ENCODE data around the gene NID2.
A peak's percentile ranks its signal among the peaks of the same experiment; 100 is the strongest.

Gene NID2

GRCh38 chr14:52003324-52003723 is 65.5 kb downstream of the NID2 start:
- DNase-seq (ENCODE audit: low read depth in 2 of 2) = no peak

DNA sequence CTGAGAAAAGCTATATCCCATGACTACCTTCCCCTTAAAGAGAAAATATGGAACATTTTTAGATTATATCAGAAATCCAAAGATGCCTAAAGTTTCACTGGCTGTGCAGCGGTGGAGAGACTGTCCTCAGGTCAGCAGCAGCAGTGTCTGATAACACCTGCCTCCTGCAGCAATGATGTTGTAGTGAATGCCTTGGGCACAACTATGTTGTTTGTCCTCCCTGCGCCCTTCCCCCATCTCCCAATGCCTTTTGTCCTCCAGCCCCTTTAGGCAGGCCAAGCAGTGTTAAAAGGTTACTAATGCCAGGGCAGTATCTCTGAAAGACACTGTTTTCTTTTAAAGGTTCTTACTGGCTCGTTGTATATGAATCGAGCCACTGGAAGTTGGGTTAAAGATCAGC is 66.3 kb downstream of the NID2 start:
- DNase-seq (ENCODE audit: low read depth in 2 of 2) = no peak

DNA sequence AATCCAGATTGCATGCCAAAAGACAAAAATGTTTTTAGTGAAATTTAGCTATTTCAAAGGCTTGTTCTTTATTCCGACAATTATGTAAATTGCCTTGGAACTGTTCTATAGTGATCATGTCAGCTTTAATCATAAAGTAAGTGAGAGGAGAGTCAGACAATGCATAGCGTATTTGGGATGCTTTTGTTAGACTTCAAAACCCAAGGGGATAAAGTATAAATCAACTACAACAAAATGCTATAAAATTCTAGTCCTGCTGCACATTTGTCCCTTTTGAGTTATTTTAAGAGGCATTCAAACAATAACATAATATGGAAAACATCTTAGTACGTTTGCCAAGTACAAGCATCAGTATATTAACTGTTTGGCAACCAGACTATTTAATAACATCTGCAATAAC is 68.2 kb downstream of the NID2 start:
- no peak for DNase-seq (ENCODE audit: low read depth in 2 of 2)

DNA sequence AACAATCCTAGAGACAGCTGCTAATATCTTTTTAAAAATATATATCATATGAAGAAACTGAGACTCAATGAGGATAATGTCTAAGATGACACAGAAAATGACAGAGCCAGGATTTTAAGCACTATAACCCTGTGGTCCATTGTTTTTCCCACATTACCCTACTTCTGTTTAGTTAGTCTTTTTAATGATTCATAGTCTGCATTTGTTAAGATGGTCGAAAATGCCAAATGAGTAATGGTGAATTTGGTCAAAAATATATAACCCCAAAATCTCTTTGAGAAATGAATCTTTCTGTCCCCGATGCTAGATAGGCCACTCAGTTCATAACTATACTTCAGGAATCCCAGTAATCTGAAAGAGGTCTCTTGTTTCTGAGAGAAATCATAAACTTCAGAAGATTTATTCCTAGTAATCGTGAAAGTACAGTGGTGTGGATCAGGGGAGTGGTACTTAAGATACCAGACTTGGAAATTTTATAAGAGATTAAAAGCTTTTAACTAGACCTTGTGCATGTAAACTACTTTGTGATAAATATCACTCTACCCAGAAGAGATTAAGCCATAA is 68.8 kb downstream of the NID2 start:
- no peak for DNase-seq (ENCODE audit: low read depth in 2 of 2)

GRCh38 chr14:51999084-51999483 is 69.8 kb downstream of the NID2 start:
- DNase-seq (ENCODE audit: low read depth in 2 of 2) = no peak

DNA sequence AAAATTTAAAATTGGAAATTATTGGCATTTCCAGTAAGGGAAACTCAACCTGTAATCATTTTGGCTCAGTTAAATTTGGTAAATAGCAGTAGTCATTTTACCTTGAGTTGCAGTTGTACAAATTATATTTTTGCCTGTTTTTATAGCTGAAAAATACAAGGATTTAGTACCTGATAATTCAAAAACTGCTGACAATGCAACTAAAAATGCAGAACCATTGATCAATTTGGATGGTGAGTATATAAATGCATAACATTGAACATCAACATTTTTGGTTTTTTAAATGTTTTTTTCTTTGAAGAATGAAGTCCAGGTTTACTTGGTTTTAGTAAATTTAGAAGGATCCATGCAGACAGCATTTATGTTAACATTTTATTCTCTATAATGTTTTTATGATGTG is 70.5 kb downstream of the NID2 start:
- no peak for DNase-seq (ENCODE audit: low read depth in 2 of 2)

DNA sequence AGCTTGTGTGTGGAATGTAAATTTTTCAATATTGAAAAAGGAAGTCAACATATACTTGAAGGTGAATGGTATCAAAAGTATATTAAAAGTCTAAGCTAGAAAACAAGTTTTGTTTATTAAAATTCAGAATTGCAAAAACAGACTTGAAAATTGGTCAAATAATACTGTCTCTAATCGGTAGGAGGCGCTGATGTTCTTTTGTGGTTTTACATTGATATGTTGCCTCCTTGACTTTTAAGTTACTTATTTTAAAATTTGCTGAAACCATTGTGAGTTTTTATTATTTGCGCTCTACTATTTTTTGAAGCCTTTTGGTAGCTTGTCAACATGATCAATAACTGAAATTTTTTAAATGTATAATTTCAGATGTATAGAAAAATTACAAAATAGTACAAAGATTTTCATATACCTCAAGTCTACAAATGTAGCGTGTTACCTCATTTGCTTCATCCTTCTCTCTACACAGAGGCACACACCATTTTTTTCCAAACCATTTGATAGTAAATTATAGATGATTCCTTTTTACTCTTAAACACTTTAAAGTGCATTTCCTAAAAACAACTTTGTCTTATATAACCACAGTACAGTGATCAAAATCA is 72.6 kb downstream of the NID2 start:
- DNase-seq (ENCODE audit: low read depth in 2 of 2) = no peak

- no peak for DNase-seq (ENCODE audit: low read depth in 2 of 2)
These were observed 75.5 kb downstream of the NID2 start for GRCh38 chr14:51993285-51993920.

- DNase-seq (ENCODE audit: low read depth in 2 of 2) = no peak
These were observed 78.4 kb downstream of the NID2 start for GRCh38 chr14:51990488-51990887.

DNA sequence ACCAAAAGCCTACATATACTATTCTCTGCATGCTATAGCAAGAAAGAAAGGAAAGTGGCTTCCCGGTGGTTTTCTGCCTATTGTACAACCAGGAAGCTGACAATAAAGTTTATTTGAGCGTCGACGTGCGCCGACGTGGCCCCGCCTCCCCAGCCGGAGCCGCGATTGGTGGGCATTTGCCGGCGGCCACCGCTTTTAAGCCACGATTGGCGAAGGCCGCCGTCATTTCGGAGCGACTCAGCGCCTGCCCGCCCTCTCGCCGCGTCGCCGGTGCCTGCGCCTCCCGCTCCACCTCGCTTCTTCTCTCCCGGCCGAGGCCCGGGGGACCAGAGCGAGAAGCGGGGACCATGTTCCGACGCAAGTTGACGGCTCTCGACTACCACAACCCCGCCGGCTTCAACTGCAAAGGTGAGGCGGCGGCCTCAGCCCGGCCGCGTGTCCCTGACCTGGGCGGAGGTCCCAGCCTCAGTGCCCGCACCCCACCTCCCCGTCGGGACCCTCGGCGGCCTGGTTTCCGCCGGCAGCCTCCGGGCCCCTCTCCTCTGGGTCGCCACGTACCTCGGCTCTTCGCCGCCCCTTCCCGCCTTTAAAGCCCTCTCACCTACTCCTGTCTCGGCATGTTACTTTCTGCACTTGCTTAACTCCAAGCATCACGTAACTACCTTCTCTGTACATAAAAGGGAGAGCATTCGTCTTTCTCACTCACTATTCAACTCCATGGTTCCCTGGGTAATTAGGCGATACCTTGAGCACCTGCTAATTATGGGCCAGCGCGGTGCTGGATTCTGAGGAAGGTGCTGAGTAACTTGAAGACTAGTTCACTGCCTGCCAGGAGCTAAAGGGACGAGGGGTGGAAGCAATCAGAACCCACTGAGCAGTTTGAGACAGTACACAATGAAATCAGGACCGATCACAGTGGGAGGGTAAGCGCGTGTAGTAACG is 79.3 kb downstream of the NID2 start, which contains the start of gene RTRAF:
Gene RTRAF (plus strand): TSS at position 254 of the 942 bp plus-strand sequence. CDS start 94 bp downstream, at position 348.
- DNase-seq (ENCODE audit: low read depth in 2 of 2) = peak; percentile 82 to 83

- no peak for DNase-seq (ENCODE audit: low read depth in 2 of 2)
These were observed 80.6 kb downstream of the NID2 start for GRCh38 chr14:51988221-51988620.

GRCh38 chr14:51981218-51981854 is 87.5 kb downstream of the NID2 start:
- no peak for DNase-seq (ENCODE audit: low read depth in 2 of 2)

- peak; percentile 40 to 65 for DNase-seq (ENCODE audit: low read depth in 2 of 2)
These were observed 89.7 kb downstream of the NID2 start for GRCh38 chr14:51979088-51979709.

DNA sequence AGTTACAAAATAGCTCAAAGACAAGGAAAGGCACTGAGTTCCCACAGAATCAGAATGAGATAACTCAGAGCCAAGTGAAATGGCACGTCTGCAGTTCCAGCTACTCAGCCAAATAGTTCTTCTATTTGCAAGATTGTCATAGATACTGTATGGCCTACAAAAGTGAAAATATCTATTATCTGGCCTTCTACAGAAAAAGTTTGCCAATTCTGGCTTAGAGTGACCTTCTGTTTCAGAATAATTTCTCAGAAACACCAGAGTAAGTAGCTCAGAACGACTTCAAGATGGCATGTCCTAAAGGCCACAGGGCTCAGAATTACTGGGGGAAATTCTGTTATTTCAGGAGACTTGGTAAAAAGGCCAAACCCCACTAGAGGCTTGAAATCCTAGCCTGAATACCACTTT is 90.2 kb downstream of the NID2 start:
- no peak for DNase-seq (ENCODE audit: low read depth in 2 of 2)

- no peak for DNase-seq (ENCODE audit: low read depth in 2 of 2)
These were observed 91.8 kb downstream of the NID2 start for GRCh38 chr14:51977075-51977474.

GRCh38 chr14:51972566-51972965 is 96.3 kb downstream of the NID2 start:
- no peak for DNase-seq (ENCODE audit: low read depth in 2 of 2)

DNA sequence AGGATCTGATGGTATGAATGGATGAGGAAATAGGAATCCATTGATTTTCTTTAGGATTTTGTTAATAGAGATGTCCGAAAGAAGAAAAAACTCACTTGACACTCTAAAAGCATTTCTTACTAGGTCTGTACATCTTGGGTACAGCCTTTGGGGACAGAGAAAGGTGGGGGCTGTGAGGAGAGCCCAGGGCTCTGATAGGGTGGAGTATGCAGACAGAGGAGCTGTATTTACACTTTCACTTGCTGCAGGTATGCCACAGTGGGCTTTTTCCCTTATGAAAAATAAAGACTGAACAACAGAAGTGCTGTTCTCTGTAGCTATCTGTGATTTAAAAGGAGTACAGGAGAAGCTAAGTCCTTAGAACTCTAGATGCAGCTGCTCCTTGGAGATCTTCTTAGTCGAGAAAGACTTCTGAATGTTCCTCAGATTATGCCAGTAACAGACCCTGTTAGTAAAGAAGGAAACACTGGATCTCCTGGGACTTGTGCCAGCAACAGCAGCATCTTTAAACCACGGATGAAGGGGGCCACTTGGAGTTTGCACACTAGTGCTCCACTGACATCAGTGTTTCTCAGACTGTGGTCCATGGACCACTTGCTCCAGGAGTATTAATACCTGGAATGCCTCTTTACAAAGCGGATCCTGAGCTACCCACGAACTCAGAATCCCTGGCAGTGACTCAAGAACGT is 98.9 kb downstream of the NID2 start:
- no peak for DNase-seq (ENCODE audit: low read depth in 2 of 2)

DNA sequence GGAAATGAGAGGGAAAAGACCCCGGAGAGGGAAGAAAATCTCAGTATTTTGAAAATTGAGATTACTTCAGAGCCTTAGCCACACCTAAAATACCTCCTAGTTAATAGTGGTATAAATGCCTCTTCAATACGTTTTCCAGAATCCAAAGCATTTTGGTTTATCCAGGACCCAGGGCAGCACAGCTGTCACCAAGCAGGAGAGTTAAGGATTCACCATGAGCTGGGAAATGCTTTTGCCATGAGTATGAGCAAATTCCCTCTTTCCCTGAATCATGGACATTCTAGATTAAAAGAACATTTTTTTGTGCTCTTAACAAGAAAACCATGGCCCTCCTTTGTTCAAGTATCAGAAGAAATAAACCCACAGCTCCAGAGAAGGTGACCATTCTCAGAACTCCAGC is 101.3 kb downstream of the NID2 start:
- no peak for DNase-seq (ENCODE audit: low read depth in 2 of 2)

DNA sequence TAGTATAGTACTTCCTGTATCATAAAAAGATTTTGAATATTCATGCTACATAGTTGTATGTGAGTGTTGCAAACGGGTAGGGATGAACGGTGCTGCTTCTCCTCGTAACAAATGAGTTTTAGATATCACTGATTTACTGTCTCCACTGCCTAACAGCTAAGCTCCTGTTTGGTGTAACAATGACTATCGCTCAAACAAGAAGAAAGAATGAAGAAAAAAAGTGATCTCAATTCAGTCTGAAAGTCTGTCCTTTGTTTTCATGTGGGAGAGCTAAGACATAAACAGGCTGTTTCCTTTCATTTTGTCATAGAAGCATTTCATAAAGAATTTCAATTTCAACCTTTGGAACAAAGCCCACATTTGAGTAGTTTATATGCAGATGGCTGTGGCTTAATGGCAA is 105.6 kb downstream of the NID2 start:
- no peak for DNase-seq (ENCODE audit: low read depth in 2 of 2)

GRCh38 chr14:51962711-51963110 is 106.1 kb downstream of the NID2 start:
- no peak for DNase-seq (ENCODE audit: low read depth in 2 of 2)

DNA sequence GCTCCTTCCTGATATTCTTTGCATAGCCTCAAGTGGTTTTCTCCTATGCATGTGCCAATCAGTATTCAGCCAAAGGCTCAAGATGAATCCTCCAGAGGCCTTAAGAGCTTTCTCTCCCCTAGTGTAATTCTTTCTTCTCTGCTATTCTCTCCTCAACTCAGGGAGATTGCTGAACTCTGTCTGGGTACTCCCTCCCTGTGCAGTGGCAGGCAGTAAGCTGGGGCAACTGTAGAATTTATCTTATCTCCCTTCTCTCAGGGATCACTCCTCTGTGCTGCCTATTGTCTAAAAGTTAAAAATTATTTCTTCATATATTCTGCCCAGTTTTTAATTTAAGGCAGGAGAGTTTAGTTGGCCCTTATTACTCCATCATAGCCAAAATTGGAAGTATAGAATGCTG is 108.0 kb downstream of the NID2 start:
- no peak for DNase-seq (ENCODE audit: low read depth in 2 of 2)

Measured in stimulated activated CD8-positive, alpha-beta memory T cell treated with anti-CD3 and anti-CD28 coated beads, Interleukin-15, amount 100 ng/mL, for 4 hours (primary cell).